SH-SY5Y (cell line): ENCODE data around the gene FIZ1.

ENCODE experiments used
- GATA2 ChIP-seq: IDR thresholded peaks from 2 replicates; pipeline ENCODE4 v1.6.1; 2011; ENCODE audit warnings: mild to moderate bottlenecking, low read depth, low read length
- GATA3 ChIP-seq: IDR thresholded peaks from 2 replicates; pipeline ENCODE4 v1.6.1; 2011; ENCODE audit warnings: low read depth, mild to moderate bottlenecking, low read length, moderate library complexity

DNA sequence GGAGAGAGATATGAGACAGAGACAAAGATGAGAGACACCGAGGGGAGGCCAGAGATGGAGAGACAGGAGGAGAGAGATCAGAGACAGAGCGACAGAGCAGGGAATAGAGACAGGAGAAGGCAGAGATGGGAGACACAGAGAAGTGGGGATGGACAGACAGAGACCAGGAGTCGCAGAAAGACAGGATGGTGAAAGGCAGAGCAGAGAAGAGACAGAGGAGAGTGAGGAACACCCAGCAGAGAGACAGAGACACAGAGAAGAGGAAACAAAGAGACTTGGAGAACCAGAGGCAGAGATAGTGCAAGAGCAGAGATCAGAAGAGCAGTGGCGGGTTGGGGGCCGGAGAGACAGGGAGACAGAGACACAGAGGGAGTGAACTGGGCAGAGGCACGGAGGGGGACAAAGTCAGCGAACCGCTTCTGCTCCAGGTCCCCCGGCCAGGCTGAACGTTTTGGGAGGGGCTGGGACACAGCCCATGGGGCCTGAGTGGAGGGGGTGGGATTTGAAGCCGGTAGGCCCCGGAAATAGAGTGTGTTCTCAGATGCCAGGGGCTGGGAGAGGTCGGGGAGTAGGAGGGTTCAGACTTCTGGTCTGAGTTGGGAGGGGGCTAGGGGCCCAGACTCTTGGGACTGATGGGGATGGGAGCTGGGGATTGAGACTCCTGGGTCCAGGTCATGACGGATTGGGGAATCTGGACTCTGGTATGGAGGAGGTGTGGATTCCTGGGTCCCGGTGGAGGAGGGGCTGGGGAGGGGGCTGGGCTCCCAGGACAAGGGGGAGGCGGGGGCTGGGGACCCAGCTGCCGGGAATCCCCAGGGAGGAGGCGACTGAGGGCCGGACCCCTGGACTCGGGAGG, 19.3 kb downstream of the FIZ1 start:
- TF ChIP-seq GATA3, result no peak
- no peak for TF ChIP-seq GATA2
